ENCODE measurements around the gene SOX15. TPM values are rescaled to one million over a fixed set of nuclear protein-coding genes. Genes with fewer than 3 reads are reported as not detected.
A peak's percentile ranks its signal among the peaks of the same experiment; 100 is the strongest.

Gene SOX15
- total RNA-seq, 4 donors from 2014 or later: 68.0 to 140 (median 102) TPM

- DNase-seq (ENCODE audit: low spot score in 2 of 2): no peak
- H3K9me3 ChIP-seq: no peaks in the 10 kb centered on the region
- WGBS: 27% methylated on average over 15 of the region's 15 CpGs
- peak overlapping the region; percentile 100 for H3K27ac ChIP-seq
- no peak for TF ChIP-seq EP300 (IDR thresholded peaks at IDR 0.05)
- TF ChIP-seq POLR2A (IDR thresholded peaks at IDR 0.05): no peak
- TF ChIP-seq POLR2AphosphoS5 (IDR thresholded peaks at IDR 0.05): no peak
- peaks cover 68% of the 10 kb centered on the region for H3K36me3 ChIP-seq
- no peaks in the 10 kb centered on the region for H3K27me3 ChIP-seq
- H3K4me1 ChIP-seq: peaks cover 65% of the 10 kb centered on the region
- peak overlapping the region; percentile 100 for H3K4me3 ChIP-seq
Observed at GRCh38 chr17:7574176-7574953, 15.5 kb downstream of the SOX15 start.

- peaks cover 68% of the 10 kb centered on the region for H3K36me3 ChIP-seq
- TF ChIP-seq, protein P1, sequence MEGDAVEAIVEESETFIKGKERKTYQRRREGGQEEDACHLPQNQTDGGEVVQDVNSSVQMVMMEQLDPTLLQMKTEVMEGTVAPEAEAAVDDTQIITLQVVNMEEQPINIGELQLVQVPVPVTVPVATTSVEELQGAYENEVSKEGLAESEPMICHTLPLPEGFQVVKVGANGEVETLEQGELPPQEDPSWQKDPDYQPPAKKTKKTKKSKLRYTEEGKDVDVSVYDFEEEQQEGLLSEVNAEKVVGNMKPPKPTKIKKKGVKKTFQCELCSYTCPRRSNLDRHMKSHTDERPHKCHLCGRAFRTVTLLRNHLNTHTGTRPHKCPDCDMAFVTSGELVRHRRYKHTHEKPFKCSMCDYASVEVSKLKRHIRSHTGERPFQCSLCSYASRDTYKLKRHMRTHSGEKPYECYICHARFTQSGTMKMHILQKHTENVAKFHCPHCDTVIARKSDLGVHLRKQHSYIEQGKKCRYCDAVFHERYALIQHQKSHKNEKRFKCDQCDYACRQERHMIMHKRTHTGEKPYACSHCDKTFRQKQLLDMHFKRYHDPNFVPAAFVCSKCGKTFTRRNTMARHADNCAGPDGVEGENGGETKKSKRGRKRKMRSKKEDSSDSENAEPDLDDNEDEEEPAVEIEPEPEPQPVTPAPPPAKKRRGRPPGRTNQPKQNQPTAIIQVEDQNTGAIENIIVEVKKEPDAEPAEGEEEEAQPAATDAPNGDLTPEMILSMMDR (IDR thresholded peaks at IDR 0.05): no peak
- TF ChIP-seq POLR2AphosphoS5 (IDR thresholded peaks at IDR 0.05) (peak; percentile 47 to 89 (median 81)), POLR2A (IDR thresholded peaks at IDR 0.05) (peak in 1 of 2 donors; percentile 11), EP300 (IDR thresholded peaks at IDR 0.05) (no peak)
- peak; percentile 94 to 95 for DNase-seq (ENCODE audit: low spot score in 2 of 2)
- 1% methylated on average over 26 of the region's 71 CpGs for WGBS
- peak overlapping the region; percentile 100 for H3K27ac ChIP-seq
- H3K4me1 ChIP-seq: peaks cover 56% of the 10 kb centered on the region
- no peaks in the 10 kb centered on the region for H3K9me3 ChIP-seq
- no peaks in the 10 kb centered on the region for H3K27me3 ChIP-seq
- peak overlapping the region; percentile 100 for H3K4me3 ChIP-seq
Observed at GRCh38 chr17:7573324-7574080, 16.4 kb downstream of the SOX15 start.

DNA sequence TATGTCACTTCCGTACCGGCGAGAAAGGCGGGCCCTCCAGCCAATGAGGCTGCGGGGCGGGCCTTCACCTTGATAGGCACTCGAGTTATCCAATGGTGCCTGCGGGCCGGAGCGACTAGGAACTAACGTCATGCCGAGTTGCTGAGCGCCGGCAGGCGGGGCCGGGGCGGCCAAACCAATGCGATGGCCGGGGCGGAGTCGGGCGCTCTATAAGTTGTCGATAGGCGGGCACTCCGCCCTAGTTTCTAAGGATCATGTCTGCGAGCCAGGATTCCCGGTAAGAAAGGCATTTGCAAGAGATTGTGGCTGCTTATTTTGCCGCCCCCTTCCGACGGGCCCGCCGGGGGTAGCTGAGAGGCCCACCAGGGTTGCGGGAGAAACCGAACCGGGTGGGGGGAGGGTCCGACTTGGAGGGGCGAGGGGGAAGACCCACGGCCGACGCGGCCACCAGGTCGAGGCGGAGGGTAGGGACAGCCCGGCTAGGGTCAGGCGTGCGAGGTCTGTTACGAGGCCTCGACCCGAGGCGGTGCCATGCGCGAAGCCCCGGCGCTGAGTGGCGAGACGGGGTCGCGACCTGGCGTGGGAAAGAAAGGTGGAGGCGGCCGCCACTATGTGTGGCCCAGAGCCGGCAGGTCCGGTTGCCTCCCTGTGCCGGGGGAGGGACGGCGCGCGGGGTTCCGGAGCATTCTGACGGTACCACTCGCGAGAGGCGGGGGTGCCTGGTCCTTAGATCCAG, 17.1 kb downstream of the SOX15 start:
- peaks cover 49% of the 10 kb centered on the region for H3K4me1 ChIP-seq
- under 1% methylated on average over 43 of the region's 73 CpGs for WGBS
- H3K4me3 ChIP-seq: peak overlapping the region; percentile 100
- DNase-seq (ENCODE audit: low spot score in 2 of 2): peak; percentile 100
- H3K9me3 ChIP-seq: no peaks in the 10 kb centered on the region
- H3K36me3 ChIP-seq: peaks cover 65% of the 10 kb centered on the region
- peak overlapping the region; percentile 100 for H3K27ac ChIP-seq
- H3K27me3 ChIP-seq: no peaks in the 10 kb centered on the region
- TF ChIP-seq, protein P1 (IDR thresholded peaks at IDR 0.05): peak in 1 of 2 donors; percentile 6
- TF ChIP-seq POLR2A (IDR thresholded peaks at IDR 0.05) (peak; percentile 98 to 99), POLR2AphosphoS5 (IDR thresholded peaks at IDR 0.05) (peak; percentile 96 to 98 (median 97)), EP300 (IDR thresholded peaks at IDR 0.05) (no peak)

DNA sequence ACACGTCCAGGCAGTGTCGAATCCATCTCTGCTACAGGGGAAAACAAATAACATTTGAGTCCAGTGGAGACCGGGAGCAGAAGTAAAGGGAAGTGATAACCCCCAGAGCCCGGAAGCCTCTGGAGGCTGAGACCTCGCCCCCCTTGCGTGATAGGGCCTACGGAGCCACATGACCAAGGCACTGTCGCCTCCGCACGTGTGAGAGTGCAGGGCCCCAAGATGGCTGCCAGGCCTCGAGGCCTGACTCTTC, 17.6 kb downstream of the SOX15 start:
- Histone ChIP-seq H3K27me3 (no peaks in the 10 kb centered on the region), H3K4me1 (peaks cover 44% of the 10 kb centered on the region), H3K4me3 (peak overlapping the region; percentile 100), H3K36me3 (peaks cover 65% of the 10 kb centered on the region), H3K9me3 (no peaks in the 10 kb centered on the region), H3K27ac (peak overlapping the region; percentile 100)
- 0% methylated on average over 11 of the region's 11 CpGs for WGBS
- no peak for DNase-seq (ENCODE audit: low spot score in 2 of 2)
- TF ChIP-seq POLR2AphosphoS5 (IDR thresholded peaks at IDR 0.05): peak in 1 of 3 donors; percentile 96
- TF ChIP-seq, protein P1 (IDR thresholded peaks at IDR 0.05): no peak

DNA sequence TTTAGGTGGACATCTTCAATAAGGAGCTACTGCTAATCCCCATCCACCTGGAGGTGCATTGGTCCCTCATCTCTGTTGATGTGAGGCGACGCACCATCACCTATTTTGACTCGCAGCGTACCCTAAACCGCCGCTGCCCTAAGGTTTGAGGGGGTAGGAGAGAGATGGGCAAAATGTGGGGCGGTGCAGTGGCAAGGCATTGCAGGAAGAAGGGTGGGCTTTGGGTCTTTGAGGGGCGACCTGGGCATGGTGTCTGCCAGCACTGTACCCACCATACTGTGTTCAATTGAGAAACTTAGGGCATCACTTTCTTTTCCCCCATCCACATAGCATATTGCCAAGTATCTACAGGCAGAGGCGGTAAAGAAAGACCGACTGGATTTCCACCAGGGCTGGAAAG, 19.5 kb downstream of the SOX15 start:
- WGBS: 95% methylated on average over 10 of the region's 10 CpGs
- no peaks in the 10 kb centered on the region for H3K27me3 ChIP-seq
- peaks cover 65% of the 10 kb centered on the region for H3K36me3 ChIP-seq
- no peak overlapping the region for H3K27ac ChIP-seq
- no peak for DNase-seq (ENCODE audit: low spot score in 2 of 2)
- peaks cover 26% of the 10 kb centered on the region for H3K4me1 ChIP-seq
- no peak overlapping the region for H3K4me3 ChIP-seq
- H3K9me3 ChIP-seq: no peaks in the 10 kb centered on the region
- TF ChIP-seq, protein P1 (IDR thresholded peaks at IDR 0.05): no peak
- TF ChIP-seq POLR2A (IDR thresholded peaks at IDR 0.05) (no peak), EP300 (IDR thresholded peaks at IDR 0.05) (no peak), POLR2AphosphoS5 (IDR thresholded peaks at IDR 0.05) (no peak)

All from suprapubic skin (tissue), 4 donors.